ENCODE results near the gene KIF23.

DNA sequence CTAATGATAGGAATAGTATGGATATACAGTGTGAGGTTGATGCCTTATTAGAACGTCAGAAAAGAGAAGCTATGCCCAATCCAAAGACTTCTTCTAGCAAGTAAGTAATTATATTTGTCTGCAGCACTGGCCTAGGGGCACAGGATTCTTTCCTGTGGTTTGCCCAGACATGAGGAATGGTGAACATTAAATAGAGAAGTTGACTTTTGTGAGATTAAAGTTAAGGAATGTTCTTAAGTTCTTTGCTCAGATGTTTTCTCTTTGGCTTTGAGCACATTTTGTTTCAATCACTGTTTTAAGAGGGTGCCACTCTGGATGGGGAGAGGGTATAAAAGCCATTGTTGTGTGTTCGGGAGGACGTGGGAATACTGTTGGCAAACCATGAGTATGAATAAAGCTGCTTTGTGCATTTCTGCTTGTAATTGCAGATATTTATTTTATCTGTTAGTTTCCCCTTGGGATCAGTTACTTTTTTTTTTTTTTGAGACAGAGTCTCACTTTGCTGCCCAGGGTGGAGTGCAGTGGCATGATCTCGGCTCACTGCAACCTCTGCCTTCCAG, 8.3 kb downstream of the KIF23 start:
- TF ChIP-seq, protein P1, sequence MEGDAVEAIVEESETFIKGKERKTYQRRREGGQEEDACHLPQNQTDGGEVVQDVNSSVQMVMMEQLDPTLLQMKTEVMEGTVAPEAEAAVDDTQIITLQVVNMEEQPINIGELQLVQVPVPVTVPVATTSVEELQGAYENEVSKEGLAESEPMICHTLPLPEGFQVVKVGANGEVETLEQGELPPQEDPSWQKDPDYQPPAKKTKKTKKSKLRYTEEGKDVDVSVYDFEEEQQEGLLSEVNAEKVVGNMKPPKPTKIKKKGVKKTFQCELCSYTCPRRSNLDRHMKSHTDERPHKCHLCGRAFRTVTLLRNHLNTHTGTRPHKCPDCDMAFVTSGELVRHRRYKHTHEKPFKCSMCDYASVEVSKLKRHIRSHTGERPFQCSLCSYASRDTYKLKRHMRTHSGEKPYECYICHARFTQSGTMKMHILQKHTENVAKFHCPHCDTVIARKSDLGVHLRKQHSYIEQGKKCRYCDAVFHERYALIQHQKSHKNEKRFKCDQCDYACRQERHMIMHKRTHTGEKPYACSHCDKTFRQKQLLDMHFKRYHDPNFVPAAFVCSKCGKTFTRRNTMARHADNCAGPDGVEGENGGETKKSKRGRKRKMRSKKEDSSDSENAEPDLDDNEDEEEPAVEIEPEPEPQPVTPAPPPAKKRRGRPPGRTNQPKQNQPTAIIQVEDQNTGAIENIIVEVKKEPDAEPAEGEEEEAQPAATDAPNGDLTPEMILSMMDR (IDR thresholded peaks at IDR 0.05; ENCODE audit: low read length) = no peak
- no peak for TF ChIP-seq EZH2 (optimal IDR thresholded peaks at IDR 0.05; ENCODE audit: low read depth, low read length)
- no peak for TF ChIP-seq EZH2phosphoT487 (IDR thresholded peaks at IDR 0.05; ENCODE audit: low read length)

All from MM.1S (cell line).